GM10266 (cell line): Measurements from ENCODE around the gene CNPPD1.

Experiments used
- DNase-seq: peaks from one replicate; pipeline ENCODE4 v3.0.0; 2012; ENCODE audit errors: extremely low spot score
- TF ChIP-seq, protein P1 (sequence below): IDR thresholded peaks from 2 replicates; pipeline ENCODE4 v1.5.1; 2012; ENCODE audit warnings: mild to moderate bottlenecking, low read depth; ENCODE audit not compliant: control insufficient read depth, insufficient read depth; ENCODE audit errors: missing control alignments

CNPPD1 gene

DNA sequence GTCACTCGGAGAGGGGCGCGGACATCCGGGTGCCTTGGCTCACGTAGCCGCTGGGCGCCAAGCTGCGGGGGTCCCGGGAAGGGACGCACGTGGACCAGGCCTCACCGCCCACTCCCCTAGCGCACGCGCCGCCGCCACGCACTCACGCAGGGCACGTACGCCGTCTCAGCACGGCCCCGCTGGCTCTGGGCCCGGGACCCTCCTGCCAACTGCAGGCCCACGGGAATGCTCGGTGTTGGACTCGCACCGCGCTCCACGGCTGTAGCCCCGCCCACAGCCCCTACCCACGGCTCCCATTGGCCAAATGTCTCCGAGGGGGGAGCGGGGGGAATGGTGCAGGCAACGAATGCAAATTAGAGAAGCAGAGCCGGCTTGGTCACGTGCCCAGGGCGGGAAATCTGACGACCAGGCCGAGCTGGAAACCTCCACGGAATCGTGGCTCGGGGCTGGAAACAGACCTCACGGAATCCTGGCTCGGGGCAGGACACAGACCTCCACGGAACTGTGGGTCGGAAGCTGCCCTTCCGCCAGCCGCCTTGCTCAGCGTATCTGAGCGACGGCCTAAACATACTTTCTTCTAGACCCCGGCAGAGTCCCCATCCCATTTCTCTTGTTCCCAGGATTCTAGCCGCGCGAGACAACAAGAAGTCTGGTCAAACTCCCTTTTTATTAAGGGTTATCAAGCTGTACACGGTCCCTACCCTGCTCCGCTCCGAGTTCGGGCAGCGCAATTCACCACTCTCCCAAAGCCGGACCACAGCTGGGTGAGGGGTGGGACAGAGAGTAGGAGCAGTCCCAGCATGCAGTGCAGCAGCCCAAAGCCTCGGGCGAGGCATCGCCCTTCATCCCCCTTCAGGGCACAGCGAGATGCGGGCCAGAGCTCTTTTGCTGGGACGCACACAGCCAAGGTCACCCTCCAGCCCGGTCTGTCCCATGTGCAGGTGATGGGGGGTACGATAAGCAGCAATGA lies 42.3 kb upstream of the CNPPD1 start, which contains the start of gene ABCB6:
Gene ABCB6 (minus strand): TSS at position 227 of the 970 bp plus-strand sequence. CDS start 285 bp downstream, outside the sequence.
- peak; percentile 94 for DNase-seq
- TF ChIP-seq, protein P1, sequence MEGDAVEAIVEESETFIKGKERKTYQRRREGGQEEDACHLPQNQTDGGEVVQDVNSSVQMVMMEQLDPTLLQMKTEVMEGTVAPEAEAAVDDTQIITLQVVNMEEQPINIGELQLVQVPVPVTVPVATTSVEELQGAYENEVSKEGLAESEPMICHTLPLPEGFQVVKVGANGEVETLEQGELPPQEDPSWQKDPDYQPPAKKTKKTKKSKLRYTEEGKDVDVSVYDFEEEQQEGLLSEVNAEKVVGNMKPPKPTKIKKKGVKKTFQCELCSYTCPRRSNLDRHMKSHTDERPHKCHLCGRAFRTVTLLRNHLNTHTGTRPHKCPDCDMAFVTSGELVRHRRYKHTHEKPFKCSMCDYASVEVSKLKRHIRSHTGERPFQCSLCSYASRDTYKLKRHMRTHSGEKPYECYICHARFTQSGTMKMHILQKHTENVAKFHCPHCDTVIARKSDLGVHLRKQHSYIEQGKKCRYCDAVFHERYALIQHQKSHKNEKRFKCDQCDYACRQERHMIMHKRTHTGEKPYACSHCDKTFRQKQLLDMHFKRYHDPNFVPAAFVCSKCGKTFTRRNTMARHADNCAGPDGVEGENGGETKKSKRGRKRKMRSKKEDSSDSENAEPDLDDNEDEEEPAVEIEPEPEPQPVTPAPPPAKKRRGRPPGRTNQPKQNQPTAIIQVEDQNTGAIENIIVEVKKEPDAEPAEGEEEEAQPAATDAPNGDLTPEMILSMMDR, result no peak

DNA sequence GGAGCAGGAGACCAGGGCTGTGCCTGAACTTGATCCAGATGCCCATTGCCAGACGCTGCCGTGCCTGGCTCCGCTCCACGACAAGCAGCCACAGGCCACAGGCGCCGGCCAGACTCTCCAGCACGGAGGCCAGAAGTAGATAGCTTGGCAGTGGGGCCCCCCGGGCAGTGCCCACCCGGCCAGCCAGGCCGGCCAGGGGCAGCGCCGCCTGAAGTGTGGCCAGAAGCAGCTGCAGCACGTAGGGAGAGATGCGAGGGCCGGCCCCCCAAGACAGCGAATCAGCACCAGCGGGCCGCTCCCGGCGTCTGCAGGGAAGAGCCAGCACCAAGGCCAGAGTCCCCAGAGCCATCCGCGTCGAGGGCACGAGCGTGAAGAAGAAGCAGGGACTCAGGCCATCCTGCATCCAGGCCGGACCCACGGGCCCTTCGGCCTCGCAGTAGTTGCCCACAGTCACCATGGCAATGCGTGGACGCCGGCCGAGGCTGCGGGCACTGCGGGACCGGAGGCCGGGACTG lies 41.5 kb upstream of the CNPPD1 start:
- peak; percentile 57 for DNase-seq

DNA sequence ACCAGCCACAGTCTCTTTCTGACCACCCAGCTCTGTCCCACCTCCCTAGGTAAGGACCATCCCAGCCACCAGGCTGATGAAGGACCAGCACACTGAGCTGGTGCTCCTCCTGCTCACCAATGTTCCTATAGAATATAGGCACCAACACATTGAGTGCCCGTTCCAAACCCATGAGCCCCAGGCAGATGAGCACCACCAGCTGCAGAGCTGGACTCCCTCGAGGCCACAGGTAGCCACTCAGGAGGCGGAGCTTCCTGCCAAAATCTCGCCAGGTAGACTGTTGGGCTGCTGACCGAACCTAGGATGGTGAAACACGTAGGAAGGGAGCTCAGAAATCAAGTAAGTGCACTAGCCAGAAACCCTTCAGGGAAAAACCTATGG lies 39.8 kb upstream of the CNPPD1 start:
- TF ChIP-seq, protein P1, result no peak
- no peak for DNase-seq

More for the DNA sequence above, 41.5 kb upstream of the CNPPD1 start:
- TF ChIP-seq, protein P1, result no peak

DNA sequence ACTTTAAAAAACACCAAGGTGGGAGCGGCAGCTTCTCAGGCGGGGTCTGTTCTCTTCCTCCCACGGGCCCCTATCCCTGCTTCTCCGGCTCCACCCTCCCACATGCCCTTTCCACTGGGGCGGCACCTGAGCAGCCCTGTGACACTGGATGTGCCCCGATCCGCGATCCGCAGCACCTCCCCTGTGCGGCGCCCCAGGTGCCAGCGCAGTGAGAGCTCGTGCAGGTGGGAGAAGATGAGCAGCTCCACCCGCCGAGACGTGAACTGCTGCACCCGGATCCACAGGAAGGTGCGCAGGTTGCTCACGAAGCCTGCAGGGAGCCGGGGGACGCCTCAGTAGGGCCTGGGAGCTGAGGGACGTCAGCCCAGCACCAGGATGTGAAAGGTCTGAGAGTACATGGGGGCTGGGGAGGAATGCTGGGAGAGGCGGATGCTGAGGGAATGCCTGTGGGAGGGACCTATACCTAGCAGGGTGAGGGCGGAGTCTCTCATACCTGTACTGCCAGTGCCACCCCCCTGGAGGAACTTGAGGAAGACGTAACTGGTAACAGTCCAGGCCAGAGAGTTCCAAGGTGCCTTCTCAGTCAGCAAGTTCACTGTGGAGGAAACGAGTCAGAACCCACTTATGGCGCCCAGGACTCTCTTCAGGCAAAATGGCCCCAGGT lies 39.3 kb upstream of the CNPPD1 start:
- DNase-seq, result no peak
- TF ChIP-seq, protein P1, result no peak

DNA sequence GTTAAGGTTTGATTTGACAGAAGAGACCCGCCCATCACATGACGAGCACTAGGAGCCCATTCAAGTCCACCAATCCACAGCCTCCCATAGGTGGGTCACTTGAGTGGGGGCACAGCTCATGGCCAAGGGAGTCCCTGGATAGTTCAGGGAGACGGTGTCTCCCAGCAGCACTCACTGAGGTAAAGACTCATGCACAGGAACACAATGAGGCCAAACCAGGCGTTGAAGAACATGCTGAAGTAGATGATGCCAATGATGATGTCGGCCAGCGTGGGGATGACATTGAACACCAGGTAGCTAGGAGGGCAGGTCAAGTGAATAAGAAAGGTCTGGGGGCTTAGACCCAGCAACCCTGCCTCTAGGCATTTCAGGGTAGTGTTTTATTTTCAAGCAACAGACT lies 38.1 kb upstream of the CNPPD1 start:
- no peak for DNase-seq
- TF ChIP-seq, protein P1, result no peak

DNA sequence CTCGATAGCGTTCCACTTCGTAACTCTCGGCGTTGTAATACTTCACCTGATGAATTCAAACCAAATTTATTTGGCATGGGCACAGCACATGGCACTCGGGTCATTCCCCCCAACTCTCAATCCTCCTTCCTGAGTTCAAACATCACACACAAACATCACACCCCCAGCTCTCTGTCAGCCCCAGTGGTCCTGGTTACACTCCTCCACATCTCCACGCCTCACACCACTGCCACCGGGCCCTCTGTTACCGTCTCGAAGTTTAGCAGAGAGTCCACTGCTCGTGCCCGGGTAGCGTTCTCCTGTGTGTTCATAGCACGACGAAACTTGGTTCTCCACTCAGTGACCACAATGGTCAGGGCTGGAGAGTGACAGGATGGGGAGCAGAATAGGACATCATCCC lies 37.4 kb upstream of the CNPPD1 start:
- TF ChIP-seq, protein P1, result no peak

DNA sequence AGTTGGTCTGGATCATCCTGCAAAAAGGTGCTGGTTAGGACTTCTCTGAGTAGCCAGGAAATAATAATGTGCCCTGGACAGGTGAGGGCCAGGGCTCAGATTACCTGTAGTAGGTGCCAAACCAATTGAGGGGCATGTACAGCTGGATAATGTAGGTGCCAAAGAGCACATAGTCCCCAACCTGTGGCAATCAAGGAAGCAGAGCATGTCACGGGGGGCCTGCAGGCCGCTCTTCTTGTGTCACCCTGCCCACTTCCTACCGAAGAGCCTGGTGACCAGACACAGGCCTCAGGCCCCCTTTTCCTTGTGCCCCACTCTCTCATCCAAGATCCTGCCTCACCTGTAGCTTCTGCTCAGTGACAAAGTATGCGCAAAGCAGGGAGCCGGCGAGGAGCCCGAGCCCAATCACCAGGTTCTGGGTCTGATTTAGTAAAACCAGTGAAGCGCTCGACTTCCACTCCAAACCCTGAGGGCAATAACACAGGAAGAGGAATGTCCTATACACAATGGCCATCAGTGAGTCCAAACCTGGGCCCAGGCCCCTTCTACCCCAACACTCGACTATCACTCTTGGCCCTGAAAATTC lies 36.9 kb upstream of the CNPPD1 start:
- no peak for DNase-seq
- TF ChIP-seq, protein P1, result no peak

More for the DNA sequence above, 37.4 kb upstream of the CNPPD1 start:
- no peak for DNase-seq
